PFSK-1 (cell line): ENCODE results near the gene RANBP3.

Source experiments
- FOXP2 ChIP-seq: optimal IDR thresholded peaks from 2 replicates; pipeline ENCODE3; 2011; ENCODE audit warnings: borderline replicate concordance, control low read depth, inconsistent platforms; ENCODE audit not compliant: insufficient read depth; ENCODE audit errors: extremely low read length, extremely low read depth
- POLR2AphosphoS5 ChIP-seq: IDR thresholded peaks from 2 replicates; pipeline ENCODE4 v1.6.1; 2012; ENCODE audit warnings: low read depth, mild to moderate bottlenecking, control low read depth, low read length, moderate library complexity
- SIN3A ChIP-seq: IDR thresholded peaks from 2 replicates; pipeline ENCODE4 v1.6.1; 2012; ENCODE audit warnings: mild to moderate bottlenecking, low read length, moderate library complexity, borderline replicate concordance; ENCODE audit not compliant: insufficient read depth
- TAF1 ChIP-seq: IDR thresholded peaks from 2 replicates; pipeline ENCODE4 v1.6.1; 2012; ENCODE audit warnings: low read length, control low read depth, borderline replicate concordance; ENCODE audit not compliant: insufficient read depth
- TF ChIP-seq, protein P1 (sequence below), 2 experiments: IDR thresholded peaks; 2 replicates each; pipeline versions ENCODE4 v1.6.1 to v1.8.0; 2011 to 2012; ENCODE audit warnings: low read depth in 2 of 2, low read length in 2 of 2, control low read depth in 1 of 2, inconsistent platforms in 1 of 2, mild to moderate bottlenecking in 1 of 2, moderate library complexity in 1 of 2; ENCODE audit not compliant: insufficient read depth in 1 of 2

RANBP3 gene

DNA sequence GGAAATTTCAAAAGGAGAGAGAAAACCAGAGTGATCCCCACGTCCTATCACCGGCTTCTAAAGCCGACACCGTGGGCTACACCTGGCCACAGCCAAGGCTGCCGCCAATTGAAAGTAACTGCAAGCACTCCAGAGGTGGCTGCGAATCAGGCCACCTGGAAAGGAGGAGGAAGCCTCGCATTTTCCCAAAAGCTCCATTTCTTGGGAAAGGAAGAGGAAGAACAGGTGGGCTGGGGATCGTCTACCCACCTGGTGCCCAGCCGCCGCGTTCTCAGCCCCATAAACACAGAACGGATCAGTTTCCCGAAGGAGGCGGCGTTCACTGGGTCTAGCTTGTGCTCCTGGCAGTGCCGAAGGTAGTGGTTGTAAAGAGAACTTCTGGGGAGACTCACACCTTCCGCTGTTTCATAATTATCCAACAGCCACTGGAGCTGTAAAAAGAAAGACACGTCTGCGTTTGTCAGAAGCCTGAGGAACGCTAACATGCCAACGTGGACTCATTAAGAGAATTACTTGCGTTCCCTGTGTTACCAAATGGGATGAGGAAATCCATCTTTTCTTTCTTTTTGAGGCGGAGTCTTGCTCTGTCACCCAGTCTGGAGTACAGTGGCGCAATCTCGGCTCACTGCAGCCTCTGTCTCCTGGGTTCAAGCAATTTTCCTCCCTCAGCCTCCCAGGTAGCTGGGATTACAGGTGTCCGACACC lies 38.1 kb upstream of the RANBP3 start:
- TF ChIP-seq POLR2AphosphoS5 (no peak), SIN3A (no peak), TAF1 (no peak), FOXP2 (no peak)
- TF ChIP-seq, protein P1, sequence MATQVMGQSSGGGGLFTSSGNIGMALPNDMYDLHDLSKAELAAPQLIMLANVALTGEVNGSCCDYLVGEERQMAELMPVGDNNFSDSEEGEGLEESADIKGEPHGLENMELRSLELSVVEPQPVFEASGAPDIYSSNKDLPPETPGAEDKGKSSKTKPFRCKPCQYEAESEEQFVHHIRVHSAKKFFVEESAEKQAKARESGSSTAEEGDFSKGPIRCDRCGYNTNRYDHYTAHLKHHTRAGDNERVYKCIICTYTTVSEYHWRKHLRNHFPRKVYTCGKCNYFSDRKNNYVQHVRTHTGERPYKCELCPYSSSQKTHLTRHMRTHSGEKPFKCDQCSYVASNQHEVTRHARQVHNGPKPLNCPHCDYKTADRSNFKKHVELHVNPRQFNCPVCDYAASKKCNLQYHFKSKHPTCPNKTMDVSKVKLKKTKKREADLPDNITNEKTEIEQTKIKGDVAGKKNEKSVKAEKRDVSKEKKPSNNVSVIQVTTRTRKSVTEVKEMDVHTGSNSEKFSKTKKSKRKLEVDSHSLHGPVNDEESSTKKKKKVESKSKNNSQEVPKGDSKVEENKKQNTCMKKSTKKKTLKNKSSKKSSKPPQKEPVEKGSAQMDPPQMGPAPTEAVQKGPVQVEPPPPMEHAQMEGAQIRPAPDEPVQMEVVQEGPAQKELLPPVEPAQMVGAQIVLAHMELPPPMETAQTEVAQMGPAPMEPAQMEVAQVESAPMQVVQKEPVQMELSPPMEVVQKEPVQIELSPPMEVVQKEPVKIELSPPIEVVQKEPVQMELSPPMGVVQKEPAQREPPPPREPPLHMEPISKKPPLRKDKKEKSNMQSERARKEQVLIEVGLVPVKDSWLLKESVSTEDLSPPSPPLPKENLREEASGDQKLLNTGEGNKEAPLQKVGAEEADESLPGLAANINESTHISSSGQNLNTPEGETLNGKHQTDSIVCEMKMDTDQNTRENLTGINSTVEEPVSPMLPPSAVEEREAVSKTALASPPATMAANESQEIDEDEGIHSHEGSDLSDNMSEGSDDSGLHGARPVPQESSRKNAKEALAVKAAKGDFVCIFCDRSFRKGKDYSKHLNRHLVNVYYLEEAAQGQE (IDR thresholded peaks at IDR 0.05; ENCODE audit: insufficient read depth in 1 of 2, low read depth in 2 of 2, low read length in 2 of 2), result no peak

DNA sequence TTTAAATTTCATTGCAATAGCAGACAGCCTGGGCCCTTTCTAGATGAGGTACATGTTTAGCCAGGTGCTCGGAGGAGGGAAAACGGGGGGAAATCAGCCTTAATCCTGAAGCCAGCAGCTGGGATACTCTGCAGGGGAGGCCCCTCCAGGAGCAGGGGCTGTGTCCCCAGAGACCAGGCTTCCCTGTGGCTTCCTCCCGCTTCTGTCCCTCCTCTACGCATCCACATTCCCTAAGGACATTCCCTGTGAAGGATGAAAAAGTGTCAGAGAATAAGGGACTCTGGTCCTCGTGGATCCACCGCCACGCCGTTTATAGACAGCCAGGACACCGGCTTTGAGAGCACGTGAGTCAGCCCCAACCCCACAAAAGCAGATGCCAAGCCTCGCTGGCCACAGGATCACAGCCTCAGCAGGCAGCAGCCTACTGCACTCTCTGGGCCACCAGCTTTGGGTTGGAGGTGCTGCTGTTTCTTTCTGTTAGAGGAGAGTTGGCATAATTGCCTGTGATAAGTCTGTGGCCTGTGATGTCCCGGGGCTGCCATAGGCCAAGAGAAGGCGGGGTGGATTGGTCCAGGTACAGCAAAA lies 36.7 kb upstream of the RANBP3 start:
- TF ChIP-seq FOXP2, result no peak

DNA sequence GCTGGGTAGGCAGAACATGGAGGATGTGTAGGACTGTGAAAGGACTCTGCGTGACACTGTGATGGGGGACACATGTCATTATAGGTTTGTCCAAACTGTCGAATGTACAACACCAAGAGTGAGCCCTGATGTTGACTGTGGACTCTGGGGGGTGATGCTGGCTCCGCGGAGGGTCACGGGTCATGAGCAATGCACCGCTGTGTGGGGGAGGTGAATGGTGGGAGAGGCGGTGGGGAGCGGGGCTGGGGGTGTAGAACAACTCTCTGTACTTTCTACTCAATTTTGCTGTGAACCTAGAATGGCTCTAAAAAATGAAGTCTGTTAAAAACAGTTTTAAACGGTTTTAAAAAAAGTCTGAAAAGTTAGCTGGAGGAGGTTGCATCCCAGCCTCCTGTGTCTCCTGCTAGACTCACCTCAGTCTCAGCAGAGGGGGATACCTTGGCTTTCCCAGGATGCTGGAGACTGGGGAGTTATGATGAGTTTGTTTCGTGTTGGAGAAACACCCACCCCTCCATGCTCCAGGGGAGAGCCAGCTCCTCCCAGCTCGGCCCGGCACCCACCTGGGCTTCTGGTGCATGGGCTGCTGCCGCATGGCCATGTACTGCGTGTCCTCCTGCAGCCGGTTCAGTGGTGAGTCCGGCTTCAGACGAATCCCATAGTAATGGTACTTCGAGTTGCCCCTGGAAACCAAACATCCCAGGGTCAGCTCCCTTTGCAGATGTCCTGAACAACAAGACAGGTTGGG lies 34.7 kb upstream of the RANBP3 start:
- TF ChIP-seq, protein P1 (IDR thresholded peaks at IDR 0.05; ENCODE audit: insufficient read depth in 1 of 2, low read depth in 2 of 2, low read length in 2 of 2), result no peak
- TF ChIP-seq POLR2AphosphoS5, result no peak

DNA sequence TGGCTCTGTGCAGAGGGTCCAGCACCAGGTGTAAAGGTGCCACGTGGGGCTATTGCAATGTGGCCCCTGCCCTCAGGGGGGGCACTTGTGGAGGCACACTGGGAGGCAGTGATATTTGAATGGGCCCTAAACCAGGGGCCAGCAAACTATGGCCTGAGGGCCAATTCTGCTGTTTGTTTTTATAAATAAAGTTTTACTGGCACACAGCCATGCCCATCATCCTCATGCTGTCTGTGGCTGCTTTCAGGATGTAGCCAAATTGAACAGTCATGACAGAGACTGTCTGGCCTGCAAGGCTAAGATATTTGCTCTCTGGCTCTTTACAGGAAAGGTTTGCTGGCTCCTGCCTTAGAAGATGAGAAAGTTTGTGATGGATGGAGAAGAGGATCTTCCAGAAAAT lies 33.9 kb upstream of the RANBP3 start:
- no peak for TF ChIP-seq SIN3A
- no peak for TF ChIP-seq POLR2AphosphoS5

DNA sequence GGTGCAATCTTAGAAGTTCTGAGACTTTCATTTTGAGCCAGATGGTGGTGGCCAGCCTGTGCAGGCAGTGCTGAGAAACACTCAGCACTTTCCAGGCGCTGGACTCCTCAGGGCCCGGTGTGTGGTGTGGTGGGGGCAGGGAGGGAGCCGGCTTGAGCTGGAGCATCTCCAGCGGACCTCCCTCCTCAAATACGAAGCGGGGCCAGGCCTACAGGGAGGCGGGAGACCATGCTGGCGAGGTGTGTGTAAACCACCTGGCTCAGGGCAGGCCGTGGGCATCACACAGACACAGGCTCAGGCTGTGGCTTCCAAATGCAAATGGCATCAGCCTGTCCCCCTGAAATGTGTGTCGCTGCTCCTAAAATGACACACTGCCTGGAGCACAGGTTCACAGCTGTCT lies 33.3 kb upstream of the RANBP3 start:
- no peak for TF ChIP-seq POLR2AphosphoS5
- TF ChIP-seq FOXP2, result no peak
- no peak for TF ChIP-seq SIN3A
- TF ChIP-seq, protein P1 (IDR thresholded peaks at IDR 0.05; ENCODE audit: insufficient read depth in 1 of 2, low read depth in 2 of 2, low read length in 2 of 2), result no peak
- no peak for TF ChIP-seq TAF1

DNA sequence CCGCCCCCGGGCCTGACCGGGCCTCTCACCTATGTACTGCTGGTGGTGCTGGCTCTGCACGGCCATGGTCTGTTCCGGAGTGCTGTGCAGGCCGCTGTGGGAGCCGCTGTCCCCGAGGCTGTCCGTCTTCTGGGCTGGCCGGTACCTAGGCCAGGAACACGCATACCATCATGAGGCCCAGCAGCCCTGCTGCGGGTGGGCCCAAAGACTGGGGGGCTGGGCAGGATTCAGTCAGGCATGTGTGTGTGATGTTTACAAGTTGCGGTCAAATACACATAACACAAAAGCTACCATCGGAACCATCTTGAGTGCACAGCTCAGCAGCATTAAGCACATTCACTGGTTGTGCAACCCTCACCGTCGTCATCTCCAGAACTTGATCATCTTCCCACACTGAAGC lies 32.2 kb upstream of the RANBP3 start:
- no peak for TF ChIP-seq SIN3A
- no peak for TF ChIP-seq POLR2AphosphoS5
- TF ChIP-seq TAF1, result no peak
- TF ChIP-seq, protein P1 (IDR thresholded peaks at IDR 0.05; ENCODE audit: insufficient read depth in 1 of 2, low read depth in 2 of 2, low read length in 2 of 2), result no peak
- TF ChIP-seq FOXP2, result no peak
